NCI-H748 (cell line): ENCODE measurements around the gene FAM204A.

Source experiments
- DNase-seq: peaks from one replicate; lab custom pipeline; 2025; ENCODE audit not compliant: unreplicated experiment; lab: John Stamatoyannopoulos, UW

Gene FAM204A

DNA sequence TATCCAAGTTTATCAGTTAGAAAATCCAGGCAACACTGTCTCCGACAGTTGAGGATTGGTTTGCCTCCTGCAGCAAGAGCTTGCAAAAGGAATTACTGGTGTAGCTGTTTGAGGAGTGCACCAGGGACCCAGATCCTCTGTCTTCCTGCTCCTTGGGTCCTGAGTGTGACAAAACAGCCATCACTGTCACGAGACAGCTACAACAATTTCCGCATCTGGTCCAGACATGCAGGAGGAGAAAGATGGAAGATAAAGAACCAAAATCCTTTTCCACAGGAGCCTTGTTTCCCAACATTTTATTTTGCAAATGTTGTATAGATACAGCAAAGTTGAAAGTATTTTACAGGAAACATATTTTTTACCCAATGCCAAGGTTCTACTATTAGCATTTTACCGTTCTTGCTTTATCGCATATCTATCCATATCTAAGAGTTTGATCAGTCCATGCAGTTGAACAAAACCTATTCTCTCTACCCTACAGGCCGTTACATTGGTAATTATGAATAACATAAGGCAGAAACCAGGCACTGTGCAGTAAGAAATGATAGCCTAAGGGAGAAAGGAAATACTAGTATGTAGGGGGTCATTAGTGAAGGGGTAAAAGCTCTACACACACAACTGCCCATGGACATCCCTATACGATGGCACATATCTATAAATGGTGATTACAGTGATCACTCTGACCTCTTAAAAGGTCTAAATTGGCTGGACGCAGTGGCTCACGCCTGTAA is 54.9 kb downstream of the FAM204A start:
- no peak for DNase-seq

DNA sequence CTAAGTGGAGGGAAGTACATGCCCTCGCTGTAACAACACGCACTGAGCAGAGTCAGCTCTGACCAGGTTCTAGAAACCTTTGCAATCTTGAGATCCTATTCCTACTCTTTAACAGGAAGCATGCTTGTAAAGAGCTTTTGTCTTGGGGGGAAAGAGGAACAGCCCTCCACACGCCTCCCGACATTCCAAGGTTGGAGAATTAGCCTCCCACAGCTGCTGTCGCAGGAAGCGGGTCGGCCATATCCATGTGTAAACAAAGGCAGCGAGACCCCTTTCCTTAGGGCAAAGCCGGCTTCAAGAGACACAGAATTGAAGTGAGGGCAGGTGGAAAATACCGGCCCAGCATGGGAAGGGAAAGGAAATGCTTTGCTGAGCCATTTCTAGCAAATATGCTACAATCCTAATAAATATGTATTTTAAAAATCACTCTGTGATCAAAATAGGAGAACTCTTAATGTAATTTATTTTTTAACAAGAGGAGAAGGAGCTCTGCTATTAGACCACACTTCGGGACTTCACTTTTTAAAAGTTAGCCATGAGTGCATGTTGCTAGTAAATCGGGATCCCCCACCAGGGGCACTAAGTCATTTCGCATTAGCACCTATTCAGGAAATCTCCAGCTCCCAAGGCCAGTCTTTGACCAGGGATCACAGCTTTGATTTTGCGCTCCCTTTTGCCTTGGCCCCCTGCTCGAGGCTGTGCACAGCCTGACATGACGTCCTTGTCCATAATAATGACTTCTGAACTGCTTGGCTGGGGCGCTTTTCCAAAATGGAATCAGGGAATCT is 55.9 kb downstream of the FAM204A start:
- DNase-seq: no peak

DNA sequence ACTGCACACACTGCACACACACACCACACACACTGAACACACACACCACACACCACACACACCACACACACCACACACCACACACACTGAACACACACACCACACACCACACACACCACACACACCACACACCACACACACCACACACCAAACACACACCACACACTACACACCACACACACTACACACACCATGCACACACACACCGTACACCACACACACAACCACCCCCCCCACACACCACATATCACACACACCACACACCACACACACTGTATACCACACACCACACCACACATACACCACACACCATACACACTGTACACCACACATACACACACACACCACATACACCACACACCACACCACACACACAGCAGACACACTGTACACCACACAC is 59.5 kb downstream of the FAM204A start:
- no peak for DNase-seq

DNA sequence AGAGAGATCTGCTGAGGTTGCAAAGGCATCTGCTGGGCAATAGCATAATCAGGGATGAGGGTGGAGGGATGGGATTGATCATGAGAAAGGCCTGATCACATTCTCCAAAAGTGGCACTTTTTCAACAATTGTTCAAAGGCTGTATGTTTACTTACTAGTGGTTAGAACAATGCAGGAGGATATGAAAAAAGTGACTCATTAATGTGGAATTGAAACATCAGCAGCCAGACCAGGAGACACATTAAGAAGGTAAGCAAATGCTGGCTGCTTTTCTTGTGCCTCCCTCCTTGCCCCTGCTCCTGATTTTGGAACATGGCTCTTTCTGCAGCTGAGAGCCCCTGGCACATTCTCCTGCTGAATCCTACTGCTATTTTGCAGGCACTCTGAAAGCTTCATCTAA is 63.5 kb downstream of the FAM204A start:
- DNase-seq: no peak

DNA sequence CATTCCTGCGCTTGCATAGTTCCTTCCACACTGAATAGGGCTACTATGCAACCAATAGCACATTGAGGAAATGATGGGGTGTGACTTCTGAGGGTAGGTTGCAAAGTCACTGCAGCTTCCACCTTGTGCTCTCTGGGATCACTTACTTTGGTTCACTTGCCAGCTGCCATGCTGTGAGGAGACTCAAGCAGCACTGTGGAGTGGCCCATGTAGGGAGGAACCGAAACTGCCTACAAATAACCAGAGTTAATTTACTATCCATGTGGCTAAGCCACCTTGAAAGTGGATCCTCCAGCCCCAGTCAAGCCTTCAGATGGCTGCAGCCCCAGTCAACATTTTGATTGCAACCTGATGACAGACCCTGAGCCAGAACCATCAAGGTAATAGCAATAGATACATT is 64.3 kb downstream of the FAM204A start:
- DNase-seq: no peak

DNA sequence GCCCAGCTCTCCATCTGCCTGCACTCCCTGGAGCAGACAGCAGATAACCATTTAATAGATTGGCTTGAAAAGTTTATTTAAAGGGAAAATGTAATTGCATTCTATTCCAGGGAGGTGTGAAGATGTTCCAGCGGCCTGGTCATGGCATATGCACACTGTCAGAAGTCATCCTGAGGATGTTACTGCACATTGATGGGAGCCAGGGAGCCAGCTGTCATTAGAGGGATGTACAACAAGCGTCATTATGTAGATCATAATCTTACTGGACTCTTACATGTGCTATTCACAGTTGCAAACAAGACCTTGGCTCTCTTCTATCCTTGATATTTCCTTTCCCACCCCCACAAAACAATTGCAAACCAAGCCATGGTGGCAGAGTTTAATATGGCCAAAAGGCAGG is 65.4 kb downstream of the FAM204A start:
- no peak for DNase-seq

DNA sequence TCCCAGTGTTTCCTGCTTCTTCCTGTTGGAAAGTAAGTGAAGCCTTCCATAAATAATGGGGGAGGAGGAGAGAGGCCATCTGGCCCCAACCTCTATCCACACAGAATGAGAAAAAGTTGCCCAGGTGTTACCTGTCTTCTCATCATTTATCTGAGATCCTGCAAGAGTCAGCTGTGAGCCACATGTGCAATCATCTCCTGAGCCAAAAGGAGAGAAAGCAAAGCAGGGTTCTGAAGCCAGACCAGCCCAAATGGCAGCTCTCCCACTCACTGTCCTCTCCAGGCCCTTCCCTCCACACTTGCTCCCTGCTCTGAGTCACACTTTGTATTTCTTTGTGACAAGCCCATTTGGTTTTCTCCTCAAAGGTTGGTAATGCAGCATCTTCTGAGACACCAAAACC is 65.9 kb downstream of the FAM204A start:
- no peak for DNase-seq

DNA sequence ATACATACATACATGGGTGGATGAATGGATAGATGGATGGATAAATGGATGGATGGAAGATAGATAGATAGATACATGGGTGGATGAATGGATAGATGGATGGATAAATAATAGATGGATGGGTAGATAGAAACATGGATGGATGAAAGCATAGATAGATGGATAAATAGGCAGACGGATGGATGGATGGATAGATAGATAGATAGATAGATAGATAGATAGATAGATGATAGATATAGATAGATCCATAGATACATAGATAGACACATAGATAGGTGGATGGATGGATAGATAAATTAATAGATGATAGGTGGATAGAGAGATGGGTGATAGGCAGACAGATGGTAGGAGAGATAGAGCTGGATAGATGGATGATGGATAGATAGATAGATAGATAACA is 68.5 kb downstream of the FAM204A start:
- no peak for DNase-seq

DNA sequence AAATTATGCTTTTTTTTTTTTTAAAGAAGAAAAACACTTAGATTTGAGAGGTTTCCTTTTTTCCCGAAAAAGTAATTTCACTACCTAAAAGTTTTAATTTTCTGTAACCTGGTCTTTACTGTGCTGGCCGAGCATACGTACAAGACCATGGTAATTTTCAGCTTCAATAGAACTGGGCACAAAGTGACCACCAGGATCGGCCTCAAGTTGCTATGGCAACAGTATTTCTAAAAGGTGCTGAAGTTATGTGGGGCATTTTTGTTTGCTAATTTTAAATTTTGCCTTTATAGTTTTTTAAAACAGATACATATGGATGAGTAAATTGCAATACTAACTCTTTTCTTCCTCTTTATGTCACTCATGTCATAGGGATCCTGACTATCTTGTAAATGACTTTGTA is 69.4 kb downstream of the FAM204A start:
- DNase-seq: no peak

DNA sequence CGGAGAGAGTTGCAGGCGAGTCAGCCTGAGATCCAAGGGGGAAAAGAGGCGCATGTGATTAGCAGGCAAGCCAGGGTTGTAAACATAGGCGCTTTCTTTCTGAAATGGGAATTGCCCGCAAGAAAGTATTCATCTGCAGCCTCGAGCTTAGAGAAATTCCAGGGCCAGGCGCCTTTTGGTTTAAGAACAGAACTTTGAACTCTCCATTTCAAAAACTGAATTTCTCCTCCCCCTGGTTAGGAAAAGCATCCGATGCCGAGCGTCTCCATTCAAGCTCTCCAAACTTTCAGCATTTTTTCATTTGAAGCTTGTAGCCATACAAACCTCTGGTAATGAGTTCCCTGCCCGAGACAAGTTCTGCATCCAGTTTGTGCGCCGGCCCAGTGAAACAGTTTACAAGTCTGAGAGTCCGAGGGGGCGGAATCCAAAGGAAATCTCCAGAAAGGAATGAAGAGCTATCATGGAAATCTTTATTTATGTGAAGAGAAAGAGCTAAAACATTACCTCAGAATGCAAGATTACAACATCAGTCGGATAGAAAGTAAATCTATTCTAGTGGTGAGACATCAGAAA is 69.9 kb downstream of the FAM204A start:
- DNase-seq: no peak

DNA sequence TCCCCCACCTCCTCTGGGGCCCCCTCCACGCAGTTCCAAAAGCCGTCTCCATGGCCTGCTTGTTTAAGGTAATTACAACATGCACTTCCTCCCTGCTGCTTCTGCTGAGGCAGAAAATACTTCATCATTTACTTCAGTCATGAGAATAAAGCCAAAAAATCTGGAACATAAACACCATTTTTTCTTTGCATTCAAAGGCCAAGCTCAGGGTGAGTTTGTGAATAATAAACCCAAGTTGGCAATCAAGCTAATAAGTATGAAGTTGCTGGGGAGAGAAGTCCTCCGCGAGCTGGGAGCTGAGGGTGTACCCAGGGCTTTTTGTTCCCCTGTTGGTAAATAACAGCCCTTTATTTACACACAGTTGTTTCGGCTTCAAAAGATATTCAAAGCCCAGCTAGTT is 70.5 kb downstream of the FAM204A start:
- no peak for DNase-seq

DNA sequence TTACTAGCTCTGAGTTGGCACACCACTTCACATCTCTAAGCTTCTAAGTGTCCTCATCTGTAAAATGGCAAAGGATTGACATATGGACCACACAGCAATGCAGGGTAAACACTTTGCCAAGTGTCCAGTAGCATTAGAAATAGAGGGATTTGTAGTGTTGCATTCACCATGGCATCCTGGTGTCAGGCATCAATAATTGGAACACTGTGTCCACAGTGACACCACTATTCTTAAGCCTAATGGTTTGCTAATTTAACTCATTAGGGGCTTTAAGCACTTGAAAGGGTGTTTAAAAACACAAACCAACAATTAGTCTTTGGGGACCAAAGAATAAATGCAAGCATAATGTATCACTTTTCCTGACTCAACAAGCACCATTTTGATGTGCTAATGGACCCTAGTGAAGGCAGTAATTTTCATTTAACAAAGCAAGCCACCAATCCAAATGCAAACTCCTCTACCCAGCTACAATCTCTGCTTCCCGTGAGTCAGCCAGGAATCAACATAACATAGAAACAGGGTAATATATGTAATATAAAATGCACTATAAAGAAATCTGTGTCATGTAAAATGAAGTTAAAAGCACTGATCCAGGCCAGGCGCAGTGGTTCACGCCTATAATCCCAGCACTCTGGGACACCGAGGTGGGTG is 75.9 kb downstream of the FAM204A start:
- DNase-seq: peak; percentile 97

DNA sequence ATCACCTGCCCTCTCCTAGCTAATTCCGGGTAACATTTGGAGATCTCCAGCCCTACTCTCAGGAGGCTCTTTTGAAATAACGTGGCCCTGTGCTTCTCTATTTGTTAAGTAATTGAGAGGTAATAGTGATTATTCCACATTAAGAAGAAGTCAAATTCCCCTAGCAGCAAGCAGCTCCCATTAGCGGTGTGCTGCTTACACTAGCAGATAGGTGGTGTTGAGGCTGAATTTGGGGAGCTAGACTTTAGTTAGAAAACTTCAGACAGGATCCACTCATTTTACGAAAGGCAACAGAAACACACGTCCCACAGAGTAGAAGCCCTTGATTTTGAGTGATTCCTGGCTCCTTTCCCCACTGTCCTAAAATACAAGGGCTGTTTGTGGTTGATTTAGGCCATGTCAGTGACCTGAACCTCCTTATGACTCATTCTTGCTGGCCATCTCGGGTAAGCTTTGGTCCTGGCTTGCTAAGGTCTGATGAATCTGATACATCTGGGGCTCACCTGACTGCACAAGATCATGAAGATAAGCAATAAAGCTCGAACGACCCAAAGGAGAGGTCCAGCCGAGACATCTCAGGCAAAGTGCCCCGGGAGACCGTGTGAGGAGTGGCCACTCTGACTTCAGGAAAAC is 77.2 kb downstream of the FAM204A start:
- peak; percentile 27 for DNase-seq

DNA sequence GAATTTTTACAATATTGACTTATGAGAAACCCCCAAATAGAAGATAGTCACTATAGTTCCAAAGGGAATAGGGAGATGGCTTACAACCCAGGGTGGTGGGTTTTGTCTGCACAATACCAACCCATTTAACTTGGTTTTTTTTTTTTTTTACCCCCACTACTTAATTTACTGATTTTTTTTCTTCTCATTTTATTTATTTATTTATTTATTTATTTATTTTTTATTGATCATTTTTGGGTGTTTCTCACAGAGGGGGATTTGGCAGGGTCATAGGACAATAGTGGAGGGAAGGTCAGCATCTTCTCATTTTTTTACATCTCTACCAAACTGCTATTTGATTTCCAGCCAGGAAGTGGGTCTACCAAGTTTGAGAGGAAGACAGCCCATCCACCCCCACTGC is 77.9 kb downstream of the FAM204A start:
- no peak for DNase-seq

DNA sequence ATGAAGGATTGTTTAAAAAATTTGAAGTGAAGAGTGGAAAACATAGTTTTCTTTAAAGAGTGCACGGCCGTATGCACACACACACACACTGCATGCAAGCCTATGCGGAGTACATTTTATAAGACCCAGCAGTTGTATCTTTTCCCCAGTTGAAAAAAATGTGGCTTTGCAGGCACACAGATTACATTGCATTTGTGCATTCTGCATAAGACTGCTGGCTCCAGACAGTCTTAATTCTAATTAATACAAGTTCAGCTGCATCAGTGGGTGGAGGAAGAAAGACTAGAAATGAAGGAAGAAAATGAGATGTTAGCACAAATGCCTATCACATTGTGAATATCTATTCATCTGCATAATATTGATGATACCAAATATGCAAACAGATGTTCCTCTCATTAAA is 79.6 kb downstream of the FAM204A start:
- DNase-seq: no peak

DNA sequence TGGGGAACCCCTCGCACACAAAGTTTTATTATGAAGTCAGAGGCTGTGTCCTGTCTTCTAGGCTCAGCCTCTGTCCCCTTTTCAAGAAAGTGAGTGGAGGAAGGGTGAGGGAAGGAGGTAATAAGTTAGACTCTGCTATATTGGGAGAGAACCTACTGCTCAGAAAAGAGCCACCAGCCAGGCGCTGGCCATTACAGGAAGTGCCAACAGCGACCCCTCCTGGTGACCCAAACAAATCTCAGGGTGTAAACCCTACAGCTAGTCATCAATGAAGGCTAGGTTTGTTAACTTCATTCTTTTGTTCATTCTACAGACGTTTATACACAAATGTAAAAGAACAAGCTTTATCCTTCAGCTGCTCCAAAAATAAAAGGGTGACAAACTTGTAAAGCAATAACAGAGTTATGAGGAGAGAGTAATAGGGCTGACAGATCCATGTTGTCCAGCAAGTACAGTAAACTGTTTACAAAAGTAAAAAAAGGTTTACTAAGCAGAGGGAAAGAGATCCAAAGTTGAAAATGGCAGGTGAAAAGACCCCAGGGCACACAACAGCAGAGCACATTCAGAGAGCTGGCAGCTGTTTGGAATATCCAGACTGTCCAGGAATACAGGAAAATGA is 82.7 kb downstream of the FAM204A start:
- peak; percentile 51 for DNase-seq

DNA sequence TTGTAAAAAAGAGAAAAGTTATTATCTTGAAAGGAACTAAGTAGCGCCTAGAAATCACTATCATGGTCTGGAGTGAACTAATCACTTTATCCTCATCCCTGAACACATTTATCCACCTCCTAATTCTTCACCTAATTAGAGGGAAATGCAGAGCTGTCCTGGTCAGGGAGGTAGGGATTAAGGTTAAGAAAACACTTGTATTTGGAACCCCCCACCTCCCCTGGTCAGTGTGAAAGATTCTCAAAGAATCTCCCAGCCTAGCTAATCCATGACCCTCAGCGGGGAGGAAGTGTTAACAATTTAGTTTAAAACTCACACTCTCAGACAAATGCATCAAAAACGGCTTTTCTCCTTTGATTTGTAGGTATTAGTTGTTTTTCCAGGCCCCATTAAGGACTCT is 83.8 kb downstream of the FAM204A start:
- no peak for DNase-seq

DNA sequence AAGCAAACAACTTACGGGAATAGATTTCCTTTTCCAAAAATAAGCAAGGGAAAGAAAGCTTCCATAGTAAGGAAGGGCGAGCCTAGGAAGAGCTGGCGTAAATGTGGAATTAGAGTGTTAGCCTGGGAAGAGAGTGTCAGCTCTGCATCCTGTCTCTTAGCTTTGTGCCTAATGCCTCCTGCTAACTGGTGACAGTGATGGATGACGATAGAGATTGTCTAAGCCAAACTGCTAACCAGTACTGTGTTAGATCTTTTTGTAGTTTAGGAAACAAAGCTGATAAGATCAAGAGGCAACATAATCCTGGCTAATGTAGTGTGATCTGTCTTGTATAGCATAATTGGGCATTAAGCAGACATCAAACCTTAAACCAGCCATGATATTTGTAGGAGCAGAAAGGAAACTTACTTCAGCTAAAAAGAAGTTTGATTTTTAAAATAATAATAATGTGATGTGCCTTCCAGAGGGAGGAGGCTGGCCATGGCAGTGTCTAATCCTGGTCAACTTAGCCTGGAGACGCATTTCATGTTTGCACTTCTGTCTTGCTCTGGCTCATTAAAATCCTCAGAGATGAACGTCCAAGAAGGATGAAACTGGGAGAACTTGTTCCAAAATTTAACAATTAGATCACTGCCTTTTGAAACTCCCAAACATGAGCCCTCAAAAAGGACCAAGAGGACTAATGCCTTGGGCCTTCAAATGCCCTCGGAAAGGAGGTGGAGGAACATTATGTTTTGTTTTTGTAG is 85.1 kb downstream of the FAM204A start:
- DNase-seq: no peak

DNA sequence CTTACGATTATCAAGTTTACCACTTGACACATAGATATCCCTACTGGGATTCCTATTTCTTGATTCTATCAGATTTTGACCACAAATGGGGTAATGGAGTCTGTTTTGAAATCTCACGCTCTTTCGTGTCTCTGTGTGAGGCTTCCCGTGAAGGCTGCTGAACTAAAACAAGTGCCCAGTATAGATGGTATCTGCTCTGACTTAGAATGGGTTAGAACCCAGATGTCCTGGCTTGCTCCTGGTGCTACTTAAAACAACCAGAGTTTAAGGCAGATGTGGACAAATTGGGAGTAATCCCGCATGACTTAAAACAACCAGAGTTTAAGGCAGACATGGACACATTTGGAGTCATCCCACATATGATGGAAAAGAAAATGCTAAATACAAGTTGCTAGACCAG is 85.9 kb downstream of the FAM204A start:
- DNase-seq: no peak

DNA sequence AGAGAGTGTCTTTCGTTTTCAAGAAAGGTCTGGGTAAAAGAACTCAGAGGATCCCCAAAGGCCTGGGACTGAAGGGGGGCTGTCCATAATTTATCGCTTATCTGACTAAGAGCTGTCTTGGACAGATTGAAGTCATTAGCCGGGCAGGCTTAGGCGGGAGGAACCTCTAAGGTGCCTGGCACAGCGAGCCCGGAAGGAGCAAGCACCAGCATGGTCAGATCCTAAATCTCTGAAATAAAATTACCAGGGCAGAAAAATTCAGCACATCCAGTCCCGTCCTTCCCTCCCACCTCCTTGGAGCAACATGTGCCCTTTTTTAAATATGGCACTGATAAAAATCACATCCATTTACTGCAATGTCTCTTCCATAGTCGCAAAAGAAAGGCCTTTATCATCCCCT is 86.8 kb downstream of the FAM204A start:
- DNase-seq: no peak
